ENCODE results near the gene XYLT1.
"Not testable (repeated sequence)": the region's sequence is repeated elsewhere in the genome, so short reads cannot be mapped to it uniquely, and the experiment has no call there.

Gene XYLT1

DNA sequence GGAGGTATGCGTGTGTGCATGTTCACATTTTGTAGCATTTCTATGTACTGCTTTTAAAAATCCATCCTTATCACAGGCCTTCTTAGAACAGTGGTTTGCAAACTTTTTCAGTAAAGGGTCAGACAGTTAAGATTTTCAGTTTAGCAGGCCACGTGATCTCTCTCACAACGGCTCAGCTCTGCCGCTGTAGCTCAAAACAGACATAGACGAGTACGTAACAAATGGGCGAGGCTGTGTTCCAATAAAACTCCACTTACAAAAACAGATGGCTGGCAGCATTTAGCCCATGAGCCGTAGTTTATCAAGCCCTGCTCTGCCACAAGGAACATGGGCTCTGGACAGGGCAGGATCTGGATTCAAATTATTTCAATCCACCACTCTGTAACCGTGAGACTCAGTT lies 141.8 kb downstream of the XYLT1 start:
- no peak for FAIRE-seq

DNA sequence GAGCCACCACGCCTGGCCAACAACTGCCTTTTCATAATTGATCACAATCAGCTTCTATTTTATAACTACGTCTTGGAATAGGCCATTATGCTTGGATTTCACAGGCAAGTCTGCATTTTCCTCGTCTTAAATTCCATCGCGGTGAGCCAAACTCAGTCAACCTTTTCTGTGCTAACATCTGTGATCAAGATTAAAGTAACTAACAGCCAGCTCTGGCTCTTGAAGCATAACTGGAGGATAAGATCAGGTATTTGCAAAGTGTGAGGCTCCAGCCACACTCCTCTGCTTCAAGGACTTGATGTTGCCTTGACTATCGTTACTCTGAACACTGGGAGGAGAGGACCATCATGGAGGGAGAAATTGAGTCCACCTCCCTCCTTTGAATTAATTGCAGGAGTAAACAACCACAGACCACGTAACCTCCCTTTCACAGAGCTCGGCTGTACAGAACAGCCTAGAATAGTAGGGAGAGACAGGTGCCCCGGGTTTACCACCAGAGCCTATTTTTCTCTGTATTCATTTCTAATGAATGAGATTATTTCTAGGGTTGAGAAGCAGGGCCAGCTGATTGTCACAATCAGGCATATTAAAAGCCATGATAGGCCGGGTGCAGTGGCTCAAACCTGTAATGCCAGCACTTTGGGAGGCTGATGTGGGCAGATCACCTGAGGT lies 143.0 kb downstream of the XYLT1 start:
- no peak for FAIRE-seq

GRCh38 chr16:17325476-17326143 lies 145.2 kb downstream of the XYLT1 start:
- FAIRE-seq = no peak

DNA sequence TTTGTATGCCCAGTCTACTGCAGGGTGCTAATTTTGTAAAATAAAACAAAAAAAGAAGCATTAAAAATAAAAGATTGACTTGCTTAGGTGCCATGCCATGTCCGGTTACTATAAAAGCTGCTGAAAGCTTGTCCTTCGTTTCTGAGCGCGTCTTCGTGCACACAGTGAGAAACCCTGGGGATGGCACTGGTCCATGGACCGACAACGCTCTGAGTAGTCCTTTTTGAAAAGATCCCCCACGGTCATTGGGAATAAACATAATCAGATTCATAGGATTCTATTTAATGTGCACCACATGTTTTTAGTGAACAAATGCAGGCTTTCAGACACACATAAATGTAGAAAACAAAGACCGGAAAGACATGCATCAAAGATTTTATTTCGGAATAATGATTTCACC lies 146.3 kb downstream of the XYLT1 start:
- no peak for FAIRE-seq

DNA sequence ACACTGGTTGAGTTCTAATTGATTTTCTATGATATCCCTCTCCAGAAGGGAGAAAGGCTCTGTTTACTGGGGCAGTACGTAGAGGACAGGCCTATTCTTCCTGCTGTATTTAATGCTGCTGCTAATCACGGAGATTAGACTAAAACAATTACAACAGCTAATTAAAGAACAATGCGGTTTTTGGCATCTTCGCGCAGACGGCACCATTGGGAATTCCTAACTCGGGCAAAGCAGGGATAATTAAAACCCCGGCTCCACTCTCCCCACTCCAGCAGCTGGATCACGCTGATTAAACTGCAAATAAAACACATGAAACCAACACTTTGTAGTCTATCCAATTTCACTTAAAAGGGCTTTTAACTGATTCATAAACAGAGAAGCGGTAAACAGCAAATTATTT lies 147.6 kb downstream of the XYLT1 start:
- no peak for FAIRE-seq

GRCh38 chr16:17321824-17322223 lies 148.9 kb downstream of the XYLT1 start:
- no peak for FAIRE-seq

GRCh38 chr16:17320009-17320408 lies 150.8 kb downstream of the XYLT1 start:
- no peak for FAIRE-seq

DNA sequence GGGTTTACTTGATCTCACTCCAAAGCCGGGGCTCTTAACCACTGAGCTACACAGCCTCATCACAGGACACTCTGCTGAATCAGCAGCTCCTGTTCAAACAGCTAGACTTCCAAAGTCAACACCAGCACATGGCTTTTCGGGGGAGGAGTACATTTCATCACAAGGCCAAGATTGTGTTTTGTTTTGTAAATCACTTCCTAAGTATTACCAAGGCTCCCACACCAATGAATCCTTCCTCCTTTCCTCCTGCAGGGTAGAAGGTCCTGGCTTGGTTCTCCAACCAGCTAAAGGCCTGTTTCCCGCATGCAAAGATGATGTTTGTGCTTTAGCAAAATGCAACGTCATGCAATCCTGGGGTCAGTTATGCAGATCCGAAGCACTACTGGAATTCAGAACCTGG lies 152.5 kb downstream of the XYLT1 start:
- FAIRE-seq = no peak

DNA sequence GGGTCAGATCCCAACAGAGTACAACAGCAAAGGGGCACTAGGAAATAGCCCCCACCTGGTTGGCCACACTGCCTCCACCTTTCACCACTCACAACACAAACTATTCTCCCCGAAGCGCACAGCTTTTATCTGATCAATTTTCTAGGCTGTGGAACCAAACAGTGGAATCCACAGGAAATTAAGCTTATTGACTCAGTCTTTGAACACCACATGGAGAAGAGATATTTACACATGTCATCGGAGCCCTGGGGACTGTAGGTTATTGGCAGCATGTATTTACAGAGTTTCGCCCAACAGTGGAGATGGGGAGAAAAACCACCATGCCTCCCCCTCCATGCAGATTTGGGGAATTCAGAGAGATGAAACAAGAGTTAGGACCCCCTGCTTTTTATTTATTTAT lies 154.8 kb downstream of the XYLT1 start:
- FAIRE-seq = no peak

DNA sequence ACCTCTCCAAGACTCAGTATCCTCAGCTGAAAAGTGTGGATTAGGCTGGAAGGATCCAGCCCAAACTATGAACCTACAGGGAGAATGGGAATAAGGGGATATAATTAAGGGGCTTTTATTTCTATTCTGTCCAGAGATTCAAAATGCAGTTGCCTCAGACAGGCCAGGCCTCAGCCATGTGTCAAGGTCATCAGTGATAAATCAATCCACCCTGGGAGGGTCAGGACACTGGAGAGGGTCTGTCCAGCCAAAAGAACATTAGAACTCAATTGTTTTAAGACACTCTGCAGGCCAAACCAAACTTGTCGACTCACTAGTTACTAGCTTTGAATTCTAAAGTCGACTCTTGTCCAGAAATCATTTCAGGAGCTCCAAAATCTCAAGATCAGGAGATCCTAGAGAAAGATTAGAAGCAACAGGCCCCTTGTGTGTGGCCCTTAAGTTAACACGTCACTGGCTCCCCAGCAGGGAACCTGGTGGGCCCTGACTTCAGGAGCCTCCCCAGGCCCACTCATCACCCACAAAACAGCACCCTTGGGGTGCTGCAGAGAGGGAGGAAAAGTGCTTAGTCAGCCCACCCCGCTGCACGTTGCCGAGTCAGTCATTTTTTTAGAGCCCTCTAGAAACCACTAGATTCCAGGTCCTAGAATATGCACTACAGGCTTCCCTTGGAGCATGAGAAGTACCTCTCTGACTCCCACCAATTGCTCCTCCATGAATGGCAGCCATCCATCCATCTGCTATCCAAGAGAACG lies 156.8 kb downstream of the XYLT1 start:
- no peak for FAIRE-seq

DNA sequence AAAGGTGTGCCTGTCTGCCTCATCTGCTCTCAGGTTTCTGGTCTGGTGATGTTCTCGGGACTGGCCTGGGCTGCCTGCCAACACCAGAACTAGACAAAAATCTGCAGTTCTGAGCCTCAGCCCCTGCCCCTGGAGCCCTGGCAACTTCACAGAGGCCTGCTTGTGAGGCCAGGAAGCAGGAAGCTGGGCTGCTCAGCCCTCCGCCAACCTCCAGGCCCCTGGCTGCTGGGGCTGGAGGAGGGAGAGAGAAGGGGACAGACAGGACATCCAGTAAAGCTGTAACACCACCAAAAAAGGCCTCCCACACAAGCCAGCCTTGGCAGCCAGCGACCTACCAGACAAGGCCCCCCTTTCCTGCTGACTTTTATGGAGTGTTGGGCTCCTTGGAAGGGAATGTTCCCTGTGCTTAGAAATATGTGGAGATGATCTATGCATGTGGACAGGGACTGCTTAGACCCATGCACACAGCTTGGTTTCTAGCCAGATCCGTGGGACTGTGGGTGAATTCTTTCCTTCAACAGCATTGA lies 157.6 kb downstream of the XYLT1 start:
- FAIRE-seq = no peak

GRCh38 chr16:17312094-17312710 lies 158.6 kb downstream of the XYLT1 start:
- no peak for FAIRE-seq

DNA sequence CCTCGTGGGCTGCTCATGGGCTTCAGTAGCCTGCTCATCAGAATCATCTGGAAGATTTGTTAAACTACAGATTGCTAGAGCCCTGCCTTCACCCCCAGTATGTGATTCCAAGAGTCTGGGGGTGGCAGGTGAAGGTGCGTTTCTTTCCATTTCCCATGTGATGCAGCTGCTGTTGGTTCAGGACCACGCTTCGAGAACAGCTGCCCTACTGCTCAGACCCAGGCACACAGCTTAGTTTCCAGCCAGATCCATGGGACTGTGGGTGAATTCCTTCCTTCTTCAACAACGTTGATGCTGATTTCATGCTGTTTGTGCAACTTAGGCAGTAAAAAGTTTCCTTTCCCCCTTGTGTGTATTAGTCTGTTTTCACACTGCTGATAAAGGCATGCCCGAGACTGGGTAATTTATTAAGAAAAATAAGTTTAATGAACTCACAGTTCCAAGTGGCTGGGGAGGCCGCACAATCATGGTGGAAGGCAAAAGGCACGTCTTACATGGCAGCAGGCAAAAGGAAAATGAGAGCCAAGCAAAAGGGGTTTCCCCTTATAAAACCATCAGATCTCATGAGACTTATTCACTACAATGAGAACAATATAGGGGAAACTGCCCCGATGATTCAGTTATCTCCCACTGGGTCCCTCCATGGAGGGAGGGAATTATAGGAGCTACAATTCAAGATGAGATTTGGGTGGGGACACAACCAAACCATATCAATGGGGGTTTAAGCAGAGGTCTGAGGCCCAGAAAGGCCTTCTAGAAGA lies 159.2 kb downstream of the XYLT1 start:
- FAIRE-seq = no peak

GRCh38 chr16:17309510-17309909 lies 161.2 kb downstream of the XYLT1 start:
- no peak for FAIRE-seq

- no peak for FAIRE-seq
These were observed 162.6 kb downstream of the XYLT1 start for GRCh38 chr16:17308186-17308585.

- no peak for FAIRE-seq
These were observed 163.3 kb downstream of the XYLT1 start for GRCh38 chr16:17307504-17307903.

GRCh38 chr16:17306745-17307144 lies 164.0 kb downstream of the XYLT1 start:
- FAIRE-seq = no peak

DNA sequence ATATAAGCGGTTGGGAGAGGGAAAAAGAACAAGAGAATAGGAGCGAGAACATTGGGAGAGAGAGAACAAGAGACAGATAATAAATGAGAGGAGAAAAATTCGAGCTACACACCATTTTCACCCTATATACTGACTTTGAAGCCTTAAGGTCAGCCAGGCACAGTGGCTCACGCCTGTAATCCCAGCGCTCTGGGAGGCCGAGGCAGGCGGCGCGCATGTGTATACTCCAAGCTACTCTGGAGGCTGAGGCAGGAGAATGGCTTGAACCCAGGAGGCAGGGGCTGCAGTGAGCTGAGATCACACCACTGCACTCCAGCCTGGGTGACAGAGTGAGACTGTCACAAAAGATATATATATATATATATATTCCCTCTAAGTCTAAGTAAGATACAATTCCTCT lies 164.5 kb downstream of the XYLT1 start:
- not testable (repeated sequence) for FAIRE-seq

DNA sequence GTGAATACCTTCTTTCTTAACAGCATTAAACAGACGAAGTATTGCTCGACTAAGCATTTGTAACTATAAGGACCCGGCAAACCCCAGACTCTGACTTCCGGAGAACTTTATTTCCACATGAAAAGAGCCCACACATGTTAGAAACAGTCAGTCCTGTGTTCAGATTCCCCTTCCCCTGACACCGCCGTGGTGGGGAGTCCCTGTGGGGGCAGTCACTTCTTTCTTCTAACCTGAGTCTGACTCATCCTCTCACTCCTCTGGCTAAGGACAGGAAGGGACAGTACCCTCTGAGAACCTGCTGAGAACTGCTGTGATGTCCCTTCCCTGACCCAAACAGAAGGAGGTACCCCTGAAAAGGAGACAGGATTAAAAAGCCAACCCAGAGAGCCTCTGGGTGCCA lies 165.1 kb downstream of the XYLT1 start:
- no peak for FAIRE-seq

GRCh38 chr16:17304491-17305119 lies 166.2 kb downstream of the XYLT1 start:
- no peak for FAIRE-seq

DNA sequence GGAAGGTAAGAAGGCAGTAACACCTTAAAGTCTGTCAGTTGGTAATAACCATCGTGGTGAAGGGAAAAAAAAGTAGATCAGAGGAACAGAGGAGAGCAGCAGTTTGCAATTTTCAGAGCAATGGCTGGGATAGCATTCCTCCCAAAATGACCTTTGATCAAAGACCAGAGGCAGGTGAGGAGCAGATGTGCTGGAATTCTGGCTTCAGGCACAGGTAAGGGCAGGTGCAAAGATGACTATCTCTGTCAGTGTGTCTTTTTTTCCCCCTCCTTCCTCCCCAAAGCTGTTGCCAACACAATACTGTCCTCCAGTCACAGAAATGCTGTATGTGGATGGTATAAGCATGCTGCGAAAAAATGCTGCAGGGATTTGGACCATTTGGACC lies 166.7 kb downstream of the XYLT1 start:
- FAIRE-seq = no peak

GRCh38 chr16:17303101-17303500 lies 167.7 kb downstream of the XYLT1 start:
- FAIRE-seq = no peak

All from islet of Langerhans (tissue), 1 donor.